ENCODE data around the gene PARP4.
"Not testable (repeated sequence)": the region's sequence is repeated elsewhere in the genome, so short reads cannot be mapped to it uniquely, and the experiment has no call there.

- TF ChIP-seq CTCF (conservative IDR thresholded peaks at IDR 0.05; ENCODE audit: low read length); EZH2phosphoT487 (IDR thresholded peaks at IDR 0.05; ENCODE audit: borderline replicate concordance, low read depth, low read length): not testable (repeated sequence)
These were observed 121.8 kb downstream of the PARP4 start for GRCh38 chr13:24390795-24391194.

Data from OCI-LY7 (cell line).